ENCODE results near the gene KHDC4. TPM values are rescaled to one million over a fixed set of nuclear protein-coding genes. Genes with fewer than 3 reads are reported as not detected.

KHDC4 gene
- total and polyA plus RNA-seq, 2 of the 13 experiments (the other 11 are each of a cell fraction or from before 2014, with no cell fraction given): 33.5 to 92.0 TPM

GRCh38 chr1:155978325-155978972 lies 44.2 kb upstream of the KHDC4 start, which contains the start of gene ARHGEF2 (continued):
- TF ChIP-seq ZNF770 (CRISPR knock-in tag; IDR thresholded peaks at IDR 0.05) (no peak), ATF6 (CRISPR knock-in tag; conservative IDR thresholded peaks at IDR 0.05) (no peak), ZFP36L2 (CRISPR knock-in tag; IDR thresholded peaks at IDR 0.05) (no peak), ZNF75D (CRISPR knock-in tag; IDR thresholded peaks at IDR 0.05; ENCODE audit: borderline replicate concordance) (no peak), HOXA7 (CRISPR knock-in tag; IDR thresholded peaks at IDR 0.05) (no peak), NFIC (IDR thresholded peaks at IDR 0.05; ENCODE audit: low read length) (no peak), THRA (CRISPR knock-in tag; IDR thresholded peaks at IDR 0.05; ENCODE audit: borderline replicate concordance) (peak; percentile 29; the same call in 1 of the 2 replicates), CBX5 (CRISPR knock-in tag; IDR thresholded peaks at IDR 0.05; ENCODE audit: borderline replicate concordance) (0 out of 2 replicates have a peak, but pooled peaks have one; percentile 42), ZNF329 (CRISPR knock-in tag; IDR thresholded peaks at IDR 0.05; ENCODE audit: low read depth) (no peak), ZFP91 (CRISPR knock-in tag; IDR thresholded peaks at IDR 0.05; ENCODE audit: borderline replicate concordance) (no peak), TP53 (CRISPR knock-in tag; conservative IDR thresholded peaks at IDR 0.05) (no peak), POGZ (CRISPR knock-in tag; IDR thresholded peaks at IDR 0.05) (no peak), ZNF460 (CRISPR knock-in tag; IDR thresholded peaks at IDR 0.05; ENCODE audit: borderline replicate concordance) (no peak), ZFP82 (CRISPR knock-in tag; IDR thresholded peaks at IDR 0.05; ENCODE audit: borderline replicate concordance) (no peak), MAZ (IDR thresholded peaks at IDR 0.05; ENCODE audit: borderline replicate concordance, low read depth, low read length) (no peak), MAZ (CRISPR knock-in tag; IDR thresholded peaks at IDR 0.05; ENCODE audit: low read depth) (peak; percentile 79), ZNF225 (CRISPR knock-in tag; IDR thresholded peaks at IDR 0.05) (no peak), RBFOX2 (IDR thresholded peaks at IDR 0.05; ENCODE audit: low read depth, low read length) (peak; percentile 76), THAP7 (CRISPR knock-in tag; IDR thresholded peaks at IDR 0.05) (peak; percentile 17; the same call in 1 of the 2 replicates), YY1 (IDR thresholded peaks at IDR 0.05; ENCODE audit: insufficient read depth, insufficient replicate concordance, low read depth, low read length) (no peak)
